CD4-positive, alpha-beta T cell treated with Interleukin-6 at 100 ng/mL for 8 hours (primary cell): Measurements from ENCODE around the gene TTLL6.
"Not testable (repeated sequence)": the region's sequence is repeated elsewhere in the genome, so short reads cannot be mapped to it uniquely, and the experiment has no call there.

ENCODE experiments used
- DNase-seq: peaks from one replicate; pipeline ENCODE4 v3.0.0-alpha.2; 2020; ENCODE audit warnings: mixed read lengths, low spot score

TTLL6 gene

DNA sequence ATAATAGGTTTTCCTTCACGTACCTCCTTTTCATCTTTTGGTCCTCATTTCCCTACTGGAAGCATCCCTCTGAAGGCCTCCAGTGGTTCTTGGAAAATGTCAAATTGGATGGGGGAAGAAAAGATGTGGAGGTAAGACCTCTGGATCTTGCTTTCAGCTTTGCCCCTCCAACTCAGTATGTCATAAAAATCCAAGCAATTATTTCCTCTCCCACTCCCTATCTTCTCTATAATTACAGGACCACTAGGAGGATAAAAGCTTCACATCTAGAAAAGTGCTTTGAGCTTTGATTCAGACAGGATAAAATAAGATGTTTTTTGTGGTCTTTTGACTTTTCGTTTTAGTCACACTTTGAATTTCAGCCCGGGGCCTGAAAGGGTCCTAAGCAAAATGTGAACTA is 1.7 kb downstream of the TTLL6 start:
- DNase-seq, result no peak

DNA sequence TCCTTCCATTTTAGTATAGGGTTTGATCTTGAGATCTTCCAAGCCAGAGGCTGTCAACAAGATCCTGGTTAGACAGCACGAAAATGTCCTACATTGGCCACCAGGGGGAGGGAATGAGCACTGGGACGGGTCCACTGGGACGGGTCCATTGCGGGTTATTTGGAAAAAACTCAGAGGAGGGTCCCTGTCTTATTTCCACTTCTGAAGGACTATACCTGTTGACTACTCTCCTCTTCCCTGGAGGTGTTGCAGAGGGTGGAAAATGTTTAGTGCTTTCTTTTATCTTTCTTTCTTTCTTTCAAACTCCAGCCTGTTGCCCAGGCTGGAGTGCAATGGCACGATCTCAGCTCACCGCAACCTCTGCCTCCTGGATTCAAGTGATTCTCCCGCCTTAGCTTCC is 2.5 kb downstream of the TTLL6 start:
- DNase-seq, result peak; percentile 59

DNA sequence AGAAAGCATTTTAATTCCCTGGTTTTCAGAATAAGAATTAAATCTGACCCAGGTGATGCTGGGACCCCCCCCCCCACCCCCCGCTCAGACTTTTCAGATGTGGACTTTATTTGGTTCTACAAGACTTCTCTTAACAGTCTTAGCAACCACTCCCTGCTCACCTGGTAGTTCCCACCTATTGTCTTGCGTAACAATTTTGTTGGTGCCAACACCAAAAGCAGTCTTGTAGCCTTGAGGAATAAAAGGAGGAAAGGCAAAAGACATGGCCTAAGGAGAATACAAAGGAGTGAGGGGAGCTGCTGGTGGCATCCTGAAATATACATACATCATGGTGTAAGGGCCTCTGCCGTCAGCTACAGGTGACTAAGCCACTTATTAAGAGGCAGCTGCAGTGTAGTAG is 5.0 kb downstream of the TTLL6 start:
- DNase-seq, result no peak

DNA sequence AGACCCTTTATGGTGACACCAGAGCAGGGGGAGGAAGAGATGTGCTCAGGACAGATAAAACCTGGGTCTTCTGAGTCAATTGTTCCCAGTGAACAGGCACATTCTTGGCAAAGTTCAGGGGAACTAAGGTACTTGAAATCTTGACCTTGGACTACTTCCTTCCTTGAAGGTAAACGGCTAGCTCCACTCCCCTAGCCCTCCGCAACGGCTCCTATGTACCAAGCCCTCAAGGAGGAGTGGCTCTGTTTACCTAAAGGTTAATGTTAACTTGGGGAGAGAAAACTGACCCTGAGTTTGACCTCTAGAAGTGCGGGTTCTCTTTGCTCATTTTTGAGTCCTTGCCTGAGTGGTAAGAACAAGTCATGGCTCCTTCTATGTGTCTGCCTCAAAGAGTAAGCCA is 7.8 kb downstream of the TTLL6 start:
- no peak for DNase-seq

DNA sequence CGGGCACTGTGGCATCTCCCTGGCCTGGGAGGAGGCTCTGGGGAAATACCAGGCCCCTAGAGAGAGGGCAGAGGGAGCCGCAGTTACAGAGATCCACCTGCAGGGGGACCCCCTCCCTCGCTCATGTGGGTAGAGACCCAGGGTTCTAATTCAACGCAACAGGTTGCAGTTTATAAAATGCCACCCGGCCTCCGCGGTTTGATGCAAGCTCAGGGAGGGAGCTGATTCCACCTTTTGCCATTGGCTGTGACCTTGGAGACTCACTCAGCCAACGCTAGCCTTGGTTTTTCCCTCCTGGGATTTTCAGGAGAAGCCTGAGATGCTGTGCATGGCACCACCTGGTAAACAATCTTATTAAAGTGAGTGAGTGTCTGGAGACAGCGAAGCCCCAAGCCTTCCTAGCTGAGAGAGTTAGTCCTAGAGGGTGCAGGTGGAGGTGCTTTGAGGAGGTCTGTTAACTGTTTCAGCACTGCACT is 12.1 kb downstream of the TTLL6 start:
- DNase-seq, result peak; percentile 54

DNA sequence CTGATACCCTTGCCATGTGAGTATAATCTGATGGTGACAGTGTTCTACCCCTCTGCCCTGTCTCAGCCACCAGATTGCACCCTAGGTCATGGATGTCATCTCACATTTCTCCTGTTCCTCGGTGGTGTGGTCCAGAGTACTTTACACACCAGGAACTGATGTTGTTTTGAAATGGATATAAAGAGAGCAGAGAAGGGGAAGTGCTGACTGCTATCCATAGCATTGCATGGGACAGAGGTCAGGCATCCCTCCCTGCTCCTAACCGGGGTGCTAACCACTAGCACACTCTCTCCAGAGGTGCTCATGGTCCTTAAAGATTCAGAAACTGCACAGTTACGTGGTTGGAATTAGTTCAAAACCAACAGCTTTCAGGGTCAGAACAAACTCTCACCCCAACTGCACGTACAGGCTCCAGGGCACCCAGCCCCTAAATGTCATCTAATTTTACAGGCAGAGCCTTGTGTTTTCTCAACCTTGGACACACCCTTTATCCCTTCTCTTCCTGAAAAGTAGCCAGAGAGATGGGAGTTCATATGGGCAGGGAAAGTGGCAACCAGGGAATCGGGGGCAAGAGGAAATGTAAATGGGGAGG is 16.3 kb downstream of the TTLL6 start:
- no peak for DNase-seq

DNA sequence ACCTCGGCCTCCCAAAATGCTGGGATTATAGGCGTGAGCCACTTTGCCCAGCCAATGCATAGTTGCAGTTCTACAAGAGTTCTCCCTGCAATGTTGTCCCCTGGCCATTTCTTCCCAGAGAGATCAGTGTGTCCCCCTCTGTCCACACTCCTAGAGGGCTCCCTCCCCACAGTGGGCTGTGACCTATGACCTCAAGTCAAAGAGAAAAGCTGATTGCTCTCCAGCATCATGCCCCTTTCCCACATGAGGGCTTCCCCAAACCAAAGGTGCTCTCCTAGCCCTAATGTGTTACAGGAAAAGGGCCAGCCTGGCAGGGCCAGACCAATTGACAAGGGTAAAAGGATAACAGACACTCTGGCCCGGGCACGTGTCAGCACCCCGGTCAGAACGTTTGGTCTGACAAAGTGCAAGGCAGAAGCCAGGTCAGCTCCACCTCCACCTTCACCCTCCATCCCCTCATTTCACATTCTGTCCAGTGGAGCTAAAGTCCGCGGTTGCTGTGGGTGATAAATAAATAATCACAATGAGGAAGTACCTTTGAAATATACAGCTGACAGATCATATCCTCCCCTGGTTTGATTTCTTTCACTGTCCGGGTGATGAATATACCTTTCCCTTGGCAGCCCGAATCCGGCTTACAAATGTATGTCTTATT is 17.8 kb downstream of the TTLL6 start:
- no peak for DNase-seq

DNA sequence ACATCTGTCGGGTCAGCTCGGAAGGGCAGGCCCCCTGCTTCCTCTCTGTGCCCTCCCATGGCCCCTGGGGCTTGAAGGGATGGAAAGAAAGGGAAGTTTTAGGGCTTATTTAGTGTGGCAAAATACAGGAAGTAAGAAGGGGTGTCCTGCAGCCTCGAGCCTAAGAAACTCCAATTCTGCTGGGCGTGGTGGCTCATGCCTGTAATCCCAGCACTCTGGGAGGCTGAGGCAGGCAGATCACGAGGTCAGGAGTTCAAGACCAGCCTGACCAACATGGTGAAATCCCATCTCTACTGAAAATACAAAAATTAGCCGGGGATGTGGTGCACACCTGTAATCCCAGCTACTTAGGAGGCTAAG is 20.9 kb downstream of the TTLL6 start:
- not testable (repeated sequence) for DNase-seq

DNA sequence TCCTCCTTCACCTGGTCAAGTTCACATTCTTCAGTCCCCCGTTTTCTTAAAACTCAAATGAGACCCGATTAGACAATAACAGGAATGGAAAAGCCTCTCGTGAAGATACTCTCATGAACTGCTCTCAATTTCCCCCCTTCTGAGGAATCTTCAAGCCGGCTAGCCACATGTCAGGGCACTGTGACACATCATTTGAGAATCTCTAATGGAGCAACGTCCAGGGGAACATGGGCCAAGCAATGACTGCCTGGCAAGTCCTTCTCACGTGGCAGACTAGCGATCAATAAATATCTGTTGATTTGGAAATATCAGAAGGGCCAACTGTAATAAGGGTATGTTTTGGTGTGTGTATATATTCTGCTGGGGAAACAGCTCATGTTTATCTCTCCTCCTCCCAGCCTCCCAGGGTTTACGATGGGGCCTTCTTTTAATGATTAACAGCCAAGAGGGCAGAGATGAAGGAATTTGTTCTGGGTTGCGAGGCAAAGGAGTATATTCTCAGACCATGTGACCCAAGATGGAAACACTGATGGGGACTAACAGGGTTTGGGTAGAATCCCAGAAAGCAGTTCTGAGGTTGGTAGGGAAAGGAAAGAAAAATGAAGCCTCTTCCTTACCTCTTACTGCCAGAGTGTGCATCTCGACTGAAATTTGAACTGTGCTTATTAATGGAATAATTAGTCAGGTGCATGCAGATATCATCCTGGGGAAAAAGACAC is 21.4 kb downstream of the TTLL6 start:
- no peak for DNase-seq

DNA sequence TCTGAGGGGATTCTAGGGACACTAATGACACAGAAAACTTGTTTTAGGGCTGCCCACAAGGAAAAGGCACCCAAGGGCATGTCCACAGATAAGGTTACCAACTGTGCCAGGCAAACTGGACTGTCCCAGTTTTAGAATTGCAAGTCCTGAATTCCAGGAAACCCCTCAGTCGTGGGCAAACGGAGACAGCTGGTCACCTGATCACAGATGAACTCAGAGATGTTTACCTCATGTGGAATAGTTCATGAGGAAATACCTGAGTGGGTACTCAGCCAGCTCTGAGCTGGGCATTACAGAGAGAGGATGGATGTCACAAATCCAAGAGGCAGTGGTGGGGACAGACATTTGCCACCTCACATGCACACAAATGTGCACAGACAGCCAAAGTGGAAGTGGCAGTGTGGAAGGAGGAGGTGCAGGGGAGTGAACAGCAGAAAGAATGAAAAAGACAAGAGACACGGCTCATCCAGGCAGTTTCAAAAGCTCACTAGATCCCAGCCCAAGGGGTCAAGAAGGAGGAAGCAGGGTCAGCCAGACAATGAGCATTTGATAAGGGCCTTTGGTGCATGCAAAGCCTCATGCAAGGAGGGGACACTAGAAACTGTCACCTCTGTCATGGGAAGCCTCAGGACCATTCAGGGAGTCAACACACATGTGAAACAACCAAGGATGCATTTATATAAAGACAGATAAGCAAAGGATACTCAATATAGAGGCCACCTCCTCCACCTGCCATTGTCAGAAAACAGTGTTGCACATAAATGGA is 24.8 kb downstream of the TTLL6 start:
- DNase-seq, result no peak

DNA sequence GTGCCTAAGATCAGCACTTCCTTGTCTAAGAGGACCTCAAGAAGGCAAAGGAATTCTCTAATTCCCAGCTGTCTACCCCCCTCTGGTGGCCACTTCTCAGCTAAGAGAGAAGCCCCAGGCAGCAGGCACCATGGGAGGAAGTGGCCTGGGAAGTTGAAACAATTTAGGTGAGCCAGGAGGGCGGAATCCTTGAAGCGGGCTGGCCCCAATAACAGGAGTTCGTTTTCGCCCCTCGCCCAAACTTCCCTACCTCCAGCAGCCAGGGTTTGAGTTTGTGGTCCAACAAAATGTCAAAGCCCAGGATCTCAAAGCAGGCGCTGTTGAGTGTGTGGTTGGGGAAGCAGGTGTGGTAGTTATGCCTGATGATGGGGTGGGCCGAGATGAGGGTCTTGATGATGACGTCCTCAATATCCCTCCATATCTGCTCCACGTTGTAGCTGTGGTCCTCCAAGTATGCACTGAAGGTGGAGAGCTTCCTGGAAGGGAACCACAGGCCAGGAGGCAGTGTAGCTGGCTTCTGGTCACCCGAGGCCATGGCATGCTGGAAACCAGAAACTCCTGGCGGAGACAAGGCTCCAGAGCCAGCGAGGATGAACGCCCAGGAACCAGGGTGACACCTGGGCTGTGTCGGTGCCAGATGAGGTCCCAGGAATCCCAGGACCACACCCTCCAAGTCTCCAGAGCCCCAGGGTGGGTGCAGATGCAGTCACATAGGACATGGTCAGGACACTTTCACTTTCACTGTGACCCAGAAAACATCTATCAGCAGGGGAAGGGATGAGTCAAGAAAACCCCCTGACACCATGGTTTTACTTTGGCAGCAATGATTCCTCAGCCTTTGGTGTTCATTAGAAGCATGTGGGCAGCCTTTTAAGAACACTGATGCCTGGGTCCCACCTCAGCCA is 25.6 kb downstream of the TTLL6 start:
- no peak for DNase-seq

DNA sequence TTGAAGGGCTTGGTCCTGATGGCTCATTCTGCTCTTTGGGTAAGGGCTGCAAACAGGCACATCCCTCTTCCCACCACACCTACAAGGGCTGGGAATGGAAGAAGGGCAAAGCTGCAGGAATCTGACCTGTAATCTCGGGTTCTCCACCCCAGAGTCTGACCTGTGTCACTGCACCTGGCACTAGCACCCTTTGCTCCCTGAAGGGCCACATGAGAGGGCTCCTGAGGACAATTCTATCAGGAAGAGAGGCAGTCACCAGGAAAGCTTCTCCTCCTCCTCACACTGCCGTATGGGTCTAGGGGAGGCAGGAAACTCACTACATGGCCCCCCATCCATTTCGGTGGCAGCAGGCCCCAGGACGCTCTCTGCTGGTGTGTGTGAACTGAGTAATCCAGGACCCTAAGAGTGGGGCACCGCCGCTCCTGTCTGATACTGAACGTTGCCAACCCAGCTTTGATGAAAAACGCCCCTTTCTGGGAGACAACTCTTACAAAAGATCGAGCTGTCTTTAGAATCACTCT is 26.4 kb downstream of the TTLL6 start:
- DNase-seq, result no peak

DNA sequence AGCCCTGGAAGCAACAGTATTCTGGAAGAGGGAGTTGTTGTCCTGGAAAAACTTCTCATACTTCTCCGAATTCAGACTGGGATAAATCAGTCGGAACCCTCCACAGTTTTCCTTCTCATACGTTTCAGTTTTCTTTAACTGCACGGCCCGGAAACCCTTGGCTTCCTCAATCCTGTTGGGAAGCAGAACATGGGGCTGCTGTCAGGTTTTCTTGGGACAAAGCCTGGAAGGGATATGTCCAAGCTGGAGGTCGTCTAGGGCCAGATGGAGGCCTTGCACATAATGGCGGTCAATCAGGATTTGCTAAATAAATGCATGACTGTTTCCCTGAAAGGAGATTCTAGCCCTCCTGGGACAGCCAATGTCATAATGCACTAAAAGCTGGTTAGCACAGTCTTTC is 29.2 kb downstream of the TTLL6 start:
- no peak for DNase-seq

DNA sequence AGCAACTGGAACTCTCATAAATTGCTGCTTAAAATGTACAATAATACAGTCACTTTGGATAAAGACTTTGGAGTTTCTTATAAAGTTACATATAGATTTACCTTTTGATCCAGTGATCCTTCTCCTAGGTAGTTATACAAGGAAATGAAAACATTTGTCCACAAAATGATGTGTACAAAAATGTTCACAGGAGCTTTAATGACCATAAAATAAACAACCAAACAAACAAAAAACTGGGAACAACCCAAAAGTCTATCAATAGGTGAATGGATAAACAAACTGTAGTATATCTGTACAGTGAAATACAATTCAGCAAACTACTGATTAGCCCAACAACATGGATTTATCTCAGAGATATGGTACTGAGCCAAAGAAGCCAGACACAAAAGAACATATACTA is 37.6 kb downstream of the TTLL6 start:
- no peak for DNase-seq

DNA sequence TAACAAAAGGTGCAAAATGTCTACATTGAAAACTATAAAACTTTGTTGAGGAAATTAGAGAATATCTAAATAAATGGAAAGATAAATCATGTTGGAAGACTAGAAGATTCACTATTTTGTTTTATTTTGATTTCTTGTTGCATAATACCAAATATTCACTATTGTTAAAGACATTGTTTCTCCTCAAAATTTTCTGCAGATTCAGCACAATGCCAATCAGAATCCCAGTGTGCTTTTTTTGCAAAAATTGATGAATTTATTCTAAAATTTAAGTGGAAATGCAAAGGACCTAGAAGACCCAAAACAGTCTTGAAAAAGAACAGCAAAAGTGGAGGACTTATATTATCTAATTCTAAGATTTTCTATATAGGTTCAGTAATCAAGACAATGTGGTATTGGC is 40.4 kb downstream of the TTLL6 start:
- no peak for DNase-seq

DNA sequence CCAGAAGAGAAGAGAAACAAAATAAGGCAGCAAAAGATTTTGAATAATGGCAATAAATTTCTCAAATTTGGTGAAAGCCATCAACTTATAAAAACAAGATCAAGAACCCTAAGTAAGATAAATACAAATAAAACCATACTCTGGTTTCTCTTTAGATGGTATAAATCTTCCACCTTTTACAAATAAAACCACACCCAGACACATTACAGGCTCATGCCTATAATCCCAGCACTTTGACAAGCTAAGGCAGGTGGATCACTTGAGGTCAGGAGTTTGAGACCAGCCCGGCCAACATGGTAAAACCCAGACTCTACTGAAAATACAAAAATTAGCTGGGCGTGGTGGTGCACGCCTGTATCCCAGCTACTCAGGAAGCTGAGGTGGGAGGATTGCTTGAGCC is 43.8 kb downstream of the TTLL6 start:
- no peak for DNase-seq

DNA sequence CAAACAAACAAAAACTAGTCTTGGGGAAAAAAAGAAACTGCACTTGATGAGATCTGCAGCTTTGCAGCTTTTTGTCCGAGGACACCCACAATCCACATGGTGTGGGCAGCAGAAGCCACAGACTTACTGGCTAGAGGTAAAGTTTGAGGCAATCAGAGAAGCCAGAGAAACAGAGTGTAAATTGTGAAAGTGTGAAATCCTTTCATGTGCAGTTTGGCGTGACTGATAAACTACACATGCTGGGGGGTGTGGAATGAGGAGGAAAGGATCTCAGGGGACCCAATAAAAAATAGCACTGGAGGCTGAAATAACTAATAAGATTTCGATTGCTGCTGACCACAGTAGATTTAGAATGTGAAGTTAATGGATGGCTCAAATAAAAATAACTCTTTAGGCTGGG is 46.1 kb downstream of the TTLL6 start:
- DNase-seq, result no peak

DNA sequence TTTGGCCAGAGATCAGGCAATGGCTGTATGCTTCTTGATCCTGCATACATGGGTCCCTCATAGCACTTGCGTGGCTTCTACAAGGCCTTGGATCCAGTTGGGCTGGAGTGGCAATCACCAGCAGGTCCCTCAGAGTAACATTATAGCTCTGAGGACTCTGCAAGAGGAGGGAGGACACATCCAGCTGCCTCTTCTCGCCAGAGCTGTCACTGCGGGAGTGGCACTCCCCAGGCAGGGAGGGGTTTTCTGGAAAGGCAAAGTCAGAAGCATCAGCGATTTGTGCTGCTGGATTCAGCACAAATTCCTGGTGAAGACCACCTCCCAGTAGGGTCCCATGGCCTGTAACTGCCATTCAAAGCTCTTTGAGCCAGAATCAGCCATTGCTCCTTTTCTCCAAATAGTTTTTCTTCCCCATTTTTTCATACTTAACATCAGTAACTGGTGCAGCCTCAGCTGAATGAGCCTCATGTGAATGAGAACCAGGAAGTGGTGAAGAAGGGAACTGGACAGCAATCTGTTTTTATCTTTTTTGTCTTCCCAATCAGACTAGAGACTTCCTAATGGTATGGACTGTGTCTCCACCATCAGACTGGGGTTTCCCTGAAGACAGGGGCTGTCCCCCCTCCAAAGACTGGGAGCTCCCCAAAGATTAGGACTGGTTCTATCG is 47.9 kb downstream of the TTLL6 start:
- DNase-seq, result no peak

DNA sequence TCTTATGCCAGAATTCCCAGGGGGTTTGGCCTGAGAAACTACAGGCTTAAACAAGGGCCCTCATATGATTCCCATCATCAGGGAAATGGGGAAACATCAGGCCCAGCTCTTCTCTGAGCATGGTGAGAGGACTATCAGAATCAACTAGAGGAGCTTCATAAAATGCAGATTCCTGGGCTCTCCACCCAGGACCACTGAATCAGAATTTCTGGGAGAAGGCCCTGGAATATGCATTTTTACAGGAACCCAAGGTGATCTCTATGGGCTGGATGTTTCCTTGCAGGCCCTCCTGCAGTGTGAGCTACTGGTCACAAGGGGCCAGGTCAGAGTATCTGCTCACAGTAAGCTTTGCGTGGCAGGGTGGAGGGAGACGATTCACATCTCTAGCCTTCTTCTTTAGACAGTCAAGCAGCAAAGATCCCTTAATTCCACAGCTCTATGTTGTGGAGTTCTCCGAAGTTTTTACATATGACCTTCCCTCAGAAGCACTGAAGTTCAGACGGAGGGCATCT is 49.7 kb downstream of the TTLL6 start:
- DNase-seq, result no peak

DNA sequence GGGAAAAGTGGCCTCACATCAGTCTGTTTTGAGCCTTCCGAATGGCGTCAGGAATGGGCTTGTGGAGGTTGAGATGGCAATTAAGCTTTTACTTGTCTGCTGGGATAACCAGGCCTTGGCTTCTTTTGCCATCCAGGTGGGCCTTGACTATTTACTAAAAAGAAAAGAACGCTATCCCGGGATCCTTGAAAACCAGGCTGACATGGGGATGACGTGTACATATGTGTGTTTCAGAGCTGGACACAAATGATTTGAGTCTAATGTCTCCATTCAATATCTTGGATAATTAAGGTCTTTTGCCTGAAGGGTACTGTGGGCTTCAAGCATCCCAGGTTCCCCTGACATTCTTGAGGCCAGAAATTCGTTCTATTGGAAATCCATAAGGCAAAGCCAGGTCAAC is 55.9 kb downstream of the TTLL6 start:
- DNase-seq, result no peak

DNA sequence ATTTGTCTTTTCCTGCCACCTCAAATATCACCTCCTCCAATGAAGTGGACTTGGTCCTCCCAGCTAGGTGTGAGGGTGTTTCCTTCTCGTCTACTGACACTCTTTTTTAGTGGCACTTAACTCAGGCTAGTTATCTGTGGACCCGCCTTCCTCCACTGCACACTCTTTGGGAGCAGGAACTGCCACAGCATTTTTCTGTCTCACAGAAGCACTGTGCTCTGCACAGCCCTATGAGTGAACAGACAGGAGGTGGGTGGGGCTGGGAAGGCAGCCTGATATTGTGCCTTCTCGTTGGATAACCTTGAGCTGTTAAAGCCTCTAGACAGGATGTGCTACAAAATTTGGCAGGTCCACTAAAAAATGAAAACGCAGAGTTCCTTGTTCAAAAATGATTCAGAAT is 56.6 kb downstream of the TTLL6 start:
- DNase-seq, result no peak
